ENCODE measurements around the gene NRAP. TPM values are rescaled to one million over a fixed set of nuclear protein-coding genes. Genes with fewer than 3 reads are reported as not detected.

Gene NRAP
- polyA plus RNA-seq, 3 donors: not detected

- Mint-ChIP-seq H3K36me3 (peaks cover 18 to 28% of the 10 kb centered on the region in 2 donors), H3K4me3 (no peak overlapping the region), H3K4me1 (peaks cover 13% of the 10 kb centered on the region), H3K27me3 (ENCODE audit: low read depth in 3 of 3) (no peaks in the 10 kb centered on the region), H3K9me3 (peaks cover 0 to 5% (median 0%) of the 10 kb centered on the region in 7 donors), H3K27ac (no peak overlapping the region)
- TF ChIP-seq, protein P1, sequence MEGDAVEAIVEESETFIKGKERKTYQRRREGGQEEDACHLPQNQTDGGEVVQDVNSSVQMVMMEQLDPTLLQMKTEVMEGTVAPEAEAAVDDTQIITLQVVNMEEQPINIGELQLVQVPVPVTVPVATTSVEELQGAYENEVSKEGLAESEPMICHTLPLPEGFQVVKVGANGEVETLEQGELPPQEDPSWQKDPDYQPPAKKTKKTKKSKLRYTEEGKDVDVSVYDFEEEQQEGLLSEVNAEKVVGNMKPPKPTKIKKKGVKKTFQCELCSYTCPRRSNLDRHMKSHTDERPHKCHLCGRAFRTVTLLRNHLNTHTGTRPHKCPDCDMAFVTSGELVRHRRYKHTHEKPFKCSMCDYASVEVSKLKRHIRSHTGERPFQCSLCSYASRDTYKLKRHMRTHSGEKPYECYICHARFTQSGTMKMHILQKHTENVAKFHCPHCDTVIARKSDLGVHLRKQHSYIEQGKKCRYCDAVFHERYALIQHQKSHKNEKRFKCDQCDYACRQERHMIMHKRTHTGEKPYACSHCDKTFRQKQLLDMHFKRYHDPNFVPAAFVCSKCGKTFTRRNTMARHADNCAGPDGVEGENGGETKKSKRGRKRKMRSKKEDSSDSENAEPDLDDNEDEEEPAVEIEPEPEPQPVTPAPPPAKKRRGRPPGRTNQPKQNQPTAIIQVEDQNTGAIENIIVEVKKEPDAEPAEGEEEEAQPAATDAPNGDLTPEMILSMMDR (IDR thresholded peaks at IDR 0.05): no peak
- Histone ChIP-seq H2AFZ (ENCODE audit: insufficient read depth, low read depth, low read length, poor library complexity, severe bottlenecking) (no peak overlapping the region), H3K36me3 (replicated peaks in 1 of 2; ENCODE audit: control insufficient read depth in 1 of 2, insufficient read depth in 2 of 2, low read length in 2 of 2) (peaks cover 0 to 15% of the 10 kb centered on the region in 2 donors), H3K9me3 (replicated peaks in 1 of 2; ENCODE audit: control insufficient read depth in 1 of 2, insufficient read depth in 1 of 2, low read length in 2 of 2) (no peaks in the 10 kb centered on the region), H3K79me2 (ENCODE audit: insufficient read depth, low read length) (no peaks in the 10 kb centered on the region), H3K4me3 (replicated peaks in 1 of 3; ENCODE audit: low read depth in 2 of 3, low read length in 3 of 3) (no peak overlapping the region), H4K20me1 (ENCODE audit: insufficient read depth, low read length) (peaks cover 9% of the 10 kb centered on the region), H3K4me1 (ENCODE audit: control insufficient read depth in 1 of 2, insufficient read depth in 2 of 2, low read length in 2 of 2) (peaks cover 3 to 9% of the 10 kb centered on the region in 2 donors), H3K27ac (ENCODE audit: low read depth in 1 of 2, low read length in 2 of 2) (no peak overlapping the region), H3K9ac (ENCODE audit: insufficient read depth, low read length, poor library complexity, severe bottlenecking) (no peak overlapping the region), H3K27me3 (ENCODE audit: control insufficient read depth in 2 of 2, insufficient read depth in 2 of 2, low read length in 2 of 2) (no peaks in the 10 kb centered on the region), H3K4me2 (replicated peaks; ENCODE audit: extremely low read depth, low read length, poor library complexity, severe bottlenecking) (no peak overlapping the region)
- no peak for DNase-seq
- intact Hi-C loops (cut with micrococcal nuclease): no loop called here
- 100% methylated on average over 4 of the region's 8 CpGs for WGBS (ENCODE audit: insufficient coverage)
Measured at GRCh38 chr10:113712755-113713639, 49.2 kb upstream of the NRAP start.

- intact Hi-C loops (cut with micrococcal nuclease): no loop called here
- H2AFZ ChIP-seq (ENCODE audit: insufficient read depth, low read depth, low read length, poor library complexity, severe bottlenecking): no peak overlapping the region
- Mint-ChIP-seq H3K27me3 (ENCODE audit: low read depth in 3 of 3) (no peaks in the 10 kb centered on the region), H3K9me3 (peaks cover 0 to 5% (median 0%) of the 10 kb centered on the region in 7 donors), H3K36me3 (peaks cover 16 to 28% of the 10 kb centered on the region in 2 donors), H3K4me1 (peaks cover 16% of the 10 kb centered on the region), H3K27ac (no peak overlapping the region), H3K4me3 (no peak overlapping the region)
- no peaks in the 10 kb centered on the region for H3K9me3 ChIP-seq (replicated peaks in 1 of 2; ENCODE audit: control insufficient read depth in 1 of 2, insufficient read depth in 1 of 2, low read length in 2 of 2)
- H3K4me3 ChIP-seq (replicated peaks in 1 of 3; ENCODE audit: low read depth in 2 of 3, low read length in 3 of 3): no peak overlapping the region
- H3K4me1 ChIP-seq (ENCODE audit: control insufficient read depth in 1 of 2, insufficient read depth in 2 of 2, low read length in 2 of 2): peaks cover 3 to 9% of the 10 kb centered on the region in 2 donors
- H3K4me2 ChIP-seq (replicated peaks; ENCODE audit: extremely low read depth, low read length, poor library complexity, severe bottlenecking): no peak overlapping the region
- H3K27me3 ChIP-seq (ENCODE audit: control insufficient read depth in 2 of 2, insufficient read depth in 2 of 2, low read length in 2 of 2): no peaks in the 10 kb centered on the region
- H3K79me2 ChIP-seq (ENCODE audit: insufficient read depth, low read length): no peaks in the 10 kb centered on the region
- H3K27ac ChIP-seq (ENCODE audit: low read depth in 1 of 2, low read length in 2 of 2): no peak overlapping the region
- TF ChIP-seq, protein P1 (IDR thresholded peaks at IDR 0.05): no peak
- H3K36me3 ChIP-seq (replicated peaks in 1 of 2; ENCODE audit: control insufficient read depth in 1 of 2, insufficient read depth in 2 of 2, low read length in 2 of 2): peaks cover 0 to 9% of the 10 kb centered on the region in 2 donors
- H3K9ac ChIP-seq (ENCODE audit: insufficient read depth, low read length, poor library complexity, severe bottlenecking): no peak overlapping the region
- peaks cover 9% of the 10 kb centered on the region for H4K20me1 ChIP-seq (ENCODE audit: insufficient read depth, low read length)
- no CpG with 5 or more reads among the region's 3 CpGs for WGBS (ENCODE audit: insufficient coverage)
- no peak for DNase-seq
Measured at GRCh38 chr10:113712024-113712423, 48.2 kb upstream of the NRAP start.
